NCI-H345 (cell line): ENCODE measurements around the gene SEPTIN3.
"Not testable (repeated sequence)": the region's sequence is repeated elsewhere in the genome, so short reads cannot be mapped to it uniquely, and the experiment has no call there.

Experiments used
- DNase-seq: peaks from one replicate; lab custom pipeline; 2025; lab: John Stamatoyannopoulos, UW

The SEPTIN3 gene

DNA sequence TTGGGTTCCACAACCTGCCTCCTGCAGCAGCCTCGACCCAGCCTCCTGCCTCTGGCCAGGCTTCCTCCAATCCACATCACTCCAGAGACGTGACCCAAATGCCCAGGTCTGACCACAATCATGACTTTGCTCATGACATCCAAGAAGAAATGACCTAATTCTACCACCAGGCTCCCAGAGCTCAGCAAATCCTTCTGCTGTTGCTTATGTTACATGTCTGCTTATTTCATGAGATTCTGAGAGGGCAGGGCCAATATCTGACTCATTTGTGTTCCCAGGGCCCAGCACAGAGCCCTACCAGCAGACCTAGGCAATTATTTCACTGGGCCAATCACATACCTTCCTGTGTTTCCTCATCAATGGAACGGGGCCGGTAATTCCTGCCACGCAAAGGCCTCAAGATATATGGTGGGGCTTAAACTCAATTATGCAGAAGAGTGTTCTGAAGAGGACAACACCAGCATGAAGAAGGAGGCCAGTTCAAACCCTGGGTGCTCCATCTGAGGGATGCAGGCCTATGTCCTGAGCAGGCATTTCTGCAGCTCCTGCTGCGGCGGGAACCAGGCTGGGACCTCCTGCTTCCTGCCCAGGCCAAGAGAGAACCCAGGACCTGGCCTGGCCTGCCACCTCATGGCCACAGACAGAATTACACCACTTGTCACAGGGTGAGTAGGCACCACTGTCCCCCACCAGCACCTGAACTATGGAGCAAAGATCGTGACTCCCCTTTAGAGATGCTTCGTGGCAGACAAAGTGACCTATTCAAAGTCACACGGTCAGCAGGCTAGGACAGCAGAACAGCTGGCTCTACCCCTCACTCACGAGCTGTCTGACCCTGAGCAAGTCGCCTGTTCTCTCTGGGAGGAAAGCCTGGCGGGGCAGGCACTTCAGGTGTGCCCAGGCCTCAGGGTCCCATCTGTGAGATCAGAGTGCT lies 28.1 kb upstream of the SEPTIN3 start:
- DNase-seq: peak; percentile 44

DNA sequence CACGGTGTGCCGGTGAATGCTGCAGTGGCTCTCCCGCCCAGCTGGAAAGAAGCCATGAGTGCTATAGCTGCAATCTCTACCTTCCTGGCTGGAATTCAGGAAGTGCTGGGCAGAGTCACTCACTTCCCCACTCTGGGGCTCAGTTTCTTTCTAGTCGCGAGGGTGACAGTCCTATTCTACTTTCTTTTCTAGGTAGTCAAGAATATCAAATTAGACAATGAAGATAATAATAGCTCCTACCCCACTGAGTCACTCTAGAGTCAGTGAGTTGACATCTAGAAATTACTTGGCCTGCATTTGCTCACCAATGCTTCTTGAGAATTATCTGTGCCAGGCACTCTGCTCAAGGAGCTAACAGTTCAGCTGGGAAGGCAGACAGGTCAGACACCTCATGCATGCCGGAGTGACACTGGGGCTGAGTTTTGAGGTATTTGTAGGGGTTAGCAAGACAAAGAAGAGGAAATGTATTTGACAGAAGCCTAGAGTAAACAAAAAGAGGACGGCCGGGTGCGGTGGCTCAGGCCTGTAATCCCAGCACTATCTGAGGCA lies 25.5 kb upstream of the SEPTIN3 start:
- DNase-seq: no peak

DNA sequence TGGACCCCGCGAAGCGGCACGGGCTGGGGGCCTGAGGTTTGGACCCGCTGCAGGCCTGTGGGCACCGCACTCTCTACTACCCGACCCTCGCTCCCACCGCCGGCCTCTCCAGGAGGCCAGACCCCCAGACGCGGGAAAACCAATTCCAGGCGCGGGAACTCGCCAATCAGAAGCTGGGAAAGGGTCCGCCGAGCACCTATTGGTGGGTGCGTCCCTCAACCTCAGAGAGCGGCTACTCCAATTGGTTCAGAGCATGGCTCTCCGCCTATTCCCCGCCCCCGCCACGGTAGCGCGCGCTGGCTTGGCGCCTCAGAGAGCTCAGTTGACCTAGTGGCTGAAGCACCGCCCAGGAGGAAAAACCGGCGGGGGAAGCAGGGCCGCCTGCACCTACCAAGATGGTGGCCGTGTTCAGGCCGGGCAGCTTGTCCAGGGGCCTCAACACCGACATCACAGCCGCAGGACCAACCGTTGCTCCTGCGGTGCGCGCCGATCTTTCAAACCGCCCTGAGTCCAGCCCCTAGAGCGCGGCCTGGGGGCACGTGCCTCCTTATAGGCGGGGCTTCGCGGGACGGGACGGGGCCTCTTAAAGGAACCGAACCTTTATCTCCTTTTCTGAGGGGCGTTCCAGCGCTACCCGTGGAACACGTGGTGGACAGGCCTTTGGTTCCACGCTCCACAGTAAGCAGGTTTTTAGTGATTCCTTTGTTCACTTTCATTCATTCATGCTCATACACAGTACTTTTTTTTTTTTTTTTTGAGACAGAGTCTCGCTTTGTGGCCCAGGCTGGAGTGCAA lies 22.4 kb upstream of the SEPTIN3 start, which contains the start of gene CENPM:
Gene CENPM (minus strand): TSS at position 524 of the 795 bp plus-strand sequence. CDS start 76 bp downstream, at position 448.
- DNase-seq: peak; percentile 94

DNA sequence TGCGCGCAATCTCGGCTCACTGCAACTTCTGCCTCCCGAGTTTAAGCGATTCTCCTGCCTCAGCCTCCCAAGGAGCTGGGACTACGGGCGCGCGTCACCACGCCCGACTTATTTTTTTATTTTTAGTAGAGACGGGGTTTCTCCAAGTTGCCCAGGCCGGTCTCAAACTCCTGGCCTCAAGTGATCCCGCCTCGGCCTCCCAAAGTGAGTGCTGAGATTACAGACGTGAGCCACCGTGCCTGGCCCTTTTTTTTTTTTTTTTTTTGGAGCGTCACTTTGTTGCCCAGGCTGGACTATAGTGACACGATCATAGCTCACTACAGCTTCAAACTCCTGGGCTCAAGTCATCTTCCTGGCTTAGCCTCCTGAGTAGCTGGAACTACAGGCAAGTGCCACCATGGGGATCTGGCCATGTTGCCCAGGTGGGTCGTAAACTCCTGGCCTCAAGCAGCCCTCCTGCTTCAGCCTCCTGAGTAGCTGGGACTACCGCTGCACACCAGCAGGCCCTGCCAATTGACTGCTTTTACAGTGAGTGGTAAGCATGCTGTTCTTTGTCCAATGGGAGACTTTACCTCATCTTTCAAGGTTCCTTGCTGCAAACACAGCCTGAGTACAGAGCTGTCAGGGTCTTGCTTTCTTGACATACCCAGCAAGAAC lies 21.7 kb upstream of the SEPTIN3 start:
- DNase-seq: no peak

DNA sequence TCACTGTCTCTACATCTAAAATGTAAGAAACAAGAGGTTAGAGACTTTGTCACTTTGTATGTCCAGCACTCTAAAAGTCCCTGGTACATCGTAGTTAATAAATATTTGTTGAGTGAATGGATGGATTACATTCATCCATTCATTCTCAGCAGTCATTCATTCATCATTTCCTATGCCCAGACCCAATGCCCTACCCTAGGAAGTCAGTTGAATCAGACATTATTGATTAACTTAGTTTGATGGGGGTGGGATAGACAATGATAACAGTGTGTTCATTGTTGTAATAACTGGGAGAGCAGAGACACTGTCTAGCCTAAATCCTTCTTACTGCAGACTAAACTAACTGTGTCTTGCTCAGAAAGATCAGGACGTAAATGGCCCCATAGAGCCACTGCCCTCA lies 21.1 kb upstream of the SEPTIN3 start:
- no peak for DNase-seq

DNA sequence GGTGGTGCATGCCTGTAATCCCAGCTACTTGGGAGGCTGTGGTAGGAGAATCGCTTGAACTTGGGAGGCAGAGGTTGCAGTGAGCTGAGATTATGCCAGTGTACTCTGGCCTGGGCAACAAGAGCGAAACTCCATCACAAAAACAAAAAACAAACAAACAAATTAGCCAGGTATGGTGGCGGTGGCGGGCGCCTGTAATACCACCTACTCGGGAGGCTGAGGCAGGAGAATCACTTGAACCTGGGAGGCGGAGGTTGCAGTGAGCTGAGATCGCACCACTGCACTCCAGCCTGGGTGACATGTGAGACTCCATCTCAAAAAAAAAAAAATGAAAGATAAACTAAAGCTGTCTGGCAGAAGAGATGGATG lies 20.3 kb upstream of the SEPTIN3 start:
- DNase-seq: not testable (repeated sequence)

DNA sequence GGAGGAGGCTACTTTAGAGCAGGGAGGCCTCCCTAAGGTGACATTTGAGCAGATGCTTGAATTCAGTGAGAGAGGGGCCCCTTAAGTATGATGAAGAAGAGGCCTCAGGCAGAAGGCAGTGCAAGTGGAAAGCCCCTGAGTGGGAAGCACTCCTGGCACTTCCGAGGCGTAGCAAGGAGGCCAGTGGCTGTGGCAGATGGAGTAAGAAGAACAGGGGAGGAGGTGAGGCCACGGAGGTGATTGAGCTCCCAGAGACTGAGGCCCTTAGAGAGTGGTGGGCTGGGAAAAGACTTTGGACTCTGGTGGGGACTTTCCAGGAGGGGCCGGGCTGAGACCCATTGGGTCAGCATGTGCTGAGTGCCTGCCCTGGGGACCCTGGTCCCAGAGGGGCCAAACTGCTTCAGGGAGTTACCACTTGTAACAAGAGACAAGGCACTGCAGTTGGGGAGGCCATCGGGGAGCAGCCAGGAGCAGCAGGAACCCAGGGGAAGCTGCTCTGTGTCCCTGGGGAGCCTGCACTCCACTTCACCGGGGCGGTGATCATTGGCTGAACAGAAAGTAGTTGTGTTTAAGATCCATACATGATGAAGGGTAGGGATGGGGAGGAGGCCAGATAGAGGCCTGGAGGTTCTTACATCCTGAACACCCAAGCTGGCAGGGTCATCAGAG lies 19.8 kb upstream of the SEPTIN3 start:
- peak; percentile 8 for DNase-seq

DNA sequence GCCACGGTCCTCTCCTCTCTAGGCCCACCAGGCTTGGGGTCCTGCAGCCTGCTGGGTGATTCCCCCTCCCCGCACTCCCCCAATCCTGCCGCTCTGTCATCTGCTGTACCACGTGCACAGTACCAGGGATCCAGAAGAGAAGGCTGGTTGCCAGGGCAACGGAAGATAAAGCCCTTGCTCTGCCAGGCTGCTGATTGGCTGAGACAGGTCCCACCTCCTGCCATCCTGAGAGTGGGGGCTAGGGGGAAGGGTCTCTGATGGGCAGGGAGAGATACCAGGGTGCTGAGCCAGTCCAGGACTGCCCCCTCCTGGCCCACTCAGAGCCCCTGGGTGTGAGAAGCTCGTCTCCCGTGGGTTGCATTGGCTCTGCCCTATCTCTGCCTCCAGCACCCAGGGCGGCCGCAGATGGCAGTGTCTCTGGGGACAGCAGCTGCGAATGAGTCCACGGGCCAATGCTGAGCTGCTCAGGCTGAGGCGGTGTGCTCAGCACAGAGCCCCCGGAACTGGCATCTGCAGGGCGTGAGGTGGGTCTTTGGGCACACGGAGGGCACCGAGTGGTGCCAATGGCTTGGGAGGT lies 17.3 kb upstream of the SEPTIN3 start, which contains the start of gene SMIM45:
Gene SMIM45 (plus strand): TSS at position 253 of the 577 bp plus-strand sequence.
- no peak for DNase-seq

DNA sequence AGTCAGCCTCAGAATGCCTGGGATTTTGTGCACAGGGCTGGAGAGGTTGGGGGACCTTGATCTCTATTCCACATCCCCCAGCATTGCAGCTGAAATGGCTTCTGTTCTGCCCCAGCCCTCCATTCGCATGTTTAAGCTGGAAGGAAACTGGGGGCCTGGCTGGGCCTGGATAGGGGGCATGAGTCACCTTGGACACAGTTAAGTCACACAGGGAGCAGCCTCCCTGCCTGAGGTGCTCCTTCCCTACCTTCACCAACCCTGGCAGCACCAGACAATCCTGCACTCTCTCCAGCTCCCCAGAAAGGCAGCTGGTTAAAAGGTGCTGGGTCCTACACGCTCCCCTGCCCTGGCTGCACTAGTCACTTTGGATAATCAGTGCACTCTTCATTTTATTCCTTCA lies 16.5 kb upstream of the SEPTIN3 start:
- no peak for DNase-seq

DNA sequence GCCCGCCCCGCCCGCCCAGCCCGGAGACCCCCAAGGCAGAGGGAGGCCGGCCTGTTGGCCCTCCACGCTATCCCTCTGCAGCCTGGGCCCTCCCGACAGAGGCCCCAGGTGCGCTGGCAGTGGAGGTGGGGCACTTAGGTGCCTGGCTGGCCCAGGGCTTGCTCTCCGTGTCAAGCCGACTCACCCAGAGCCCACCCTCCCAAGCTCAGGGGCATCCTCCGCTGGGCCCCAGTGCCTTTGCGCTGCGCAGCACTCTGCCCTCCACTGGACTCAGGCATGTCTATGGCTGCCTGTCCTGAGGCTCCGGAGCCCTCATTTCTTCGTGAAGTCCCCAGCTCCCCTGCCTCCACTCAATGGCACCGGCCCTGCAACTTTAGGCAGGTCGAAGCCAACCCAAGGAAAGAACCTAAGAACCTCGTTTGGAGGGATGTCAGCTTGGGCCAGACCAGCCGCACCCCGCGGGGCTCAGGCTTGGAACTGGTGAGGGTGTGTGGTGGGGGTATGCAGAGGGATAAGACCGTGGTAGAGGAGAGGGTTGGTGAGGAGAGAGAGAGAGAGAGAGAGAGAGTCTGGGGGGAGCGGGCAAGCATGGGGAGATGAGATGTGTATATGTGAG lies 11.2 kb upstream of the SEPTIN3 start:
- DNase-seq: no peak

DNA sequence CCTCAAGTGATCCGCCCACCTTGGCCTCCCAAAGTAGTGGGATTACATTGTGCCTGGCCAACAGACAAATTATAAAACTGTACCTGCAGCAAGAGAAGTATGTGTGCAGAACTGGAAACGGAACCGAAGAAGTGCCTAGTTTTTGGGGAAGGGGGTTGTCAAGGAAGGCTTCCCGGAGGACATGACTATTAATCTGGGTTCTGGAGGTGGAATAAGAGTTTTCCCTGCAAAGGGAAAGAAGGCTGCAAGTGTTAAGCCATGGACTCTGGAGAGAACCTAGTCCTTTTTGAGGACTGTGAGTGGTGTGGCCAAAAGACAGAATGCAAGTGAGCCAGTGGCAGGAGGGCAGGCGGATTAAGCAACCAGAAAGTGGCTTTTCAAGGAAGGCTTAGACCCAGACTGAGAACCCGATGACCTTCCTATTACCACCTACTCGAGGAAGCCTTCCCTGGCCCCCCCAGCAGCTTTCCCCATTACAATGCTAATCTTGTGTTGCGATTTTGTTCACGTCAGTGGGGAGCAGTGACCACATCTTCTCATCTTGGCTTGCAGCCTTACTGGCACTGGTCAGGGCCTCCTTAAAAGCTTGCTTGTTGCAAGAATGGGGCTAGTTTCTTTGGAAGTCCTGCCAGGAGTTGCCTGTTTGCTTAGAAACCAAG lies 5.7 kb upstream of the SEPTIN3 start:
- no peak for DNase-seq

DNA sequence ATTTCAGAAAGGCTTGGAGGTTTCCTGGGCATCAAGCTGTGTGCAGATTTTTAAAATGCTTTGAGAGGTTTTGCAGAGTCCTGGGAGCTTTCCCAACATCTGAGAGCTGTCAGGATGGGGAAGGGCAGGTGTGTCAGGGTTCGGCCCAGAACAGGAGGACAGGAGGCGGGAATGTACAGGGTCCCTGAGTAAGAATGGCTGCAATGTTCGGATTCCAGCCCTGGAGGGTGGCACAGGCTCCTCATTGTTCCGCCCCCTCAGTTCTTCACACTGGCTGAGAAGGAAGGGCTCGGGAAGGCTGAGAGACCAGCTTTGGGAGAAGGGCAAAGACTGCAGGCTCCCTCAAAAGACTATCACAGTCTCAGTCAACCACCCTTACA lies 5.1 kb upstream of the SEPTIN3 start:
- no peak for DNase-seq

DNA sequence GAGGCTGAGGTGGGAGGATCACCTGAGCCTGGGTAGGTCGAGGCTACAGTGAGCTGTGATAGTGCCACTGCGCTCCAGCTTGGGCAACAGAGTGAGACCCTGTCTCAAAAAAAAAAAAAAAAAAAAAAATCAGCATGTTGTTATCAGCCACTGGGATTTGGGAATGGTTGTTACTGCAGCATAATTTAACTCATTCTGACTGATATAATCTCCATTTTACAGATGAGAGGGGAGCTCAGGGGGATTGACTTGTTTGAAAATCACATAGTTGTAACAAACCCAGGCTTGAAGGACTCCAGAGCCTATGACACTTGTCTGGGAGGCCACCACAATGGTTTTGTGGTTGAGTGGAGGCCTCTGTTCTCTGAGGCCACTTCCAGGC lies 3.0 kb upstream of the SEPTIN3 start:
- no peak for DNase-seq

DNA sequence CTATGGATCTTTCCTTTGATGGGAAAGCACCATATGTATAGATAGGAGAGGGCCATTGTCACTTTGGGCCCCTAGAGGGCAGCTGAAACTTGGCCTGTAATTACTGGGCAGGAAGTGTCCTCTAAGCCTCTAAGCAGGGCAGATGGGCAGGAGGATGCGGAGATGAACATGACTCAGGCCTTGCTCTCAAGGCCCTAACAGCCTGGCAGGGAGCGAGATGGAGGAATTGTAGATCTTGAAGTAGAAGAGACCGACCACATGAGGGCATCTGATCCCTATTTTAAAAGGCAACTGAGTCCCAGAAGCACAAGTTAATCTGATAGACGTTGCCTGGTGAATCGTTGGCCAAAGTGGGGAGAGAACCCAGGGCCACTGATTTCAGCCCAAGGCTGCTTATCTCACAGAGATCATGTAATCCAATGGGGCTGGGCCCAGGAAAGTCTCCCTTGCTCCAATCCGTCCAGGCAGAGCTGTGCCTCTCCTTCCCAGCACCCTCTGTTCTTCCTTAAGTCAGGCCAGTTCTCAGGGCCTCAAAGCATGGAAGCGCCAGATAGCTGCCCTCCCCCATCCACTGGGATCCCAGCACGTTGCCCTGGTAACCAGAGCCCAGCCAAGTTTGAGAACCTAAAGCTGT lies 2.5 kb upstream of the SEPTIN3 start:
- peak; percentile 37 for DNase-seq

DNA sequence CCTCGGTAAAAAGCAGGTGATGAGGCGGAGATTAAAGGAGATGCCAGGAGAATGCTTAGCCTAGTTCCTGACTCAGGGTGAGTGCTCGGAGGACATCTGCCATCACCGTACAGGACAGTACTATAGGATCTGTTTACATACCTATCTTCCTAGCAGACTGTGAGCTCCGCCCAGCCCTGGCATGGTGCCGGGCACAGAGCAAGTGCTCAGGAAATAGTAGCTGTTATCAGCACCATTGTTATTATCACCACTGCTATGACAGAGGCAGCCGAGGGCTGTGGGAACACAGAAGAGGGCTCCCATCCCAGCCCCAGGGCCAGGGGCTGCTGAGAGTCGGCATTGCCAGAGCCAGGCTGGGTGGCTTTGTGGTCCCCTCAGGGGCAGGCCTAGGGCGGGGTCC lies 642 bp upstream of the SEPTIN3 start:
- DNase-seq: peak; percentile 83

DNA sequence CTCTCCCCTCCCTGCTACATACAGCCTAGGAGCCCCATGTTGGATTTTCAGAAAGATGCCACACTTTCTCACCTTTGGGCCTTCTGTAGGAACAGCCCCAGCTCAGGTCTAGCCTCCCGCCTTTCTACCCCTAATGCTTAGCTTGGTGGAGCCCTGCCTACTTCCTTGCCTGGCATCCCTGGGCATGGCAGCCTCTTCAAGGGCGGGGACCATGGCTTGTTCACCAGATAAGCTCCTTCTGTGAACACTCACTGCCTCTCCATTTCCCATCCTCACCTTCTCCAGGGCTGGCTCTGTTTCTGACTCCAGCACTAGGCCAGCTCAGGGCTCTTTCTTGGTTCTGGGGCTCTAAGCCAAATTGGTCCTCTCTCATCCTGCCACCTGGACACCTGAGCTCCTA lies 1.4 kb downstream of the SEPTIN3 start:
- DNase-seq: no peak

DNA sequence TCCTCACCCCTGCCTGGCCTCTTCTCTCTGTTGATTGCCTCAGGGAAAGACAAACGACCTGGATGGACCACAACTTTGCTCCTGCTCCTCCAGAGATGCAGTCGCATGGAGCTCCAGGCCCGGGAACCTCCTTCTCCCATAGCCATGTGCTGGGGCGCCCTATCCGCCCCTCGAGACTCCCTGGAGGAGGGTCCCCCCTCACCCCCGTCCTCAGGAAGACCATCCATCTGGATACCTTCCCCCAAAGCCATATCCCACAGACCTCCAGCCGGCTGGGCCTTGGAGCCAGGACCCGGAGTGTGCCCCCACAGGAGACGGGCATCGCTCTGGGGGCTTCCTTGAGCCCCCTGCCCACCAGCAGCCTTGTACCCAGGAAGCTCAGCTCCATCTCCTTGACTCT lies 2.2 kb downstream of the SEPTIN3 start:
- no peak for DNase-seq

DNA sequence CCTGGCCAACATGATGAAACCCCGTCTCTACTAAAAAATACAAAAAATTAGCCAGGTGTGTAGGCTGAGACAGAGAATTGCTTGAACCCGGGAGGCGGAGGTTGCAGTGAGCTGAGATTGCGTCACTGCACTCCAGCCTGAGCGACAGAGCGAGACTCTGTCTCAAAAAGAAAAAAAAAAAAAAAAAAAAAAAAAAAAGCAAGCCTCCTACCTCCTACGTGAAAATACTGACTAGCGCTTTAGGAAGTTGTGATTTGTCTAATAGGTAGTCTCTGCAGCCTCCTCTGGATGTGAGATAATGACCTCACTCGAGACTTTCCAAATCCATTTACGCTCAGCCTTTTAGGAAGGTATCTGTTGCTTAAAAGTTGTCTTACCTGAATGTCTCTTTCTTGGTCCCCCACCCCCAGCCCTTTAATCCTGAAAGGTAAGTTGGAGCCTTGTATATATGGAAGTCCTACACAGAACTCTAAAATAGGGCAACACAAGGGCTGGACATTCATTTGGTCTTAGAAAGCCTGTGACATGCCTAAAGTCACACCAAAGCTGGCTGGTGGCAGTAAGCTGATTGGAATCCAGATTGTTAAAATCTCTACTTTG lies 5.5 kb downstream of the SEPTIN3 start:
- DNase-seq: no peak

DNA sequence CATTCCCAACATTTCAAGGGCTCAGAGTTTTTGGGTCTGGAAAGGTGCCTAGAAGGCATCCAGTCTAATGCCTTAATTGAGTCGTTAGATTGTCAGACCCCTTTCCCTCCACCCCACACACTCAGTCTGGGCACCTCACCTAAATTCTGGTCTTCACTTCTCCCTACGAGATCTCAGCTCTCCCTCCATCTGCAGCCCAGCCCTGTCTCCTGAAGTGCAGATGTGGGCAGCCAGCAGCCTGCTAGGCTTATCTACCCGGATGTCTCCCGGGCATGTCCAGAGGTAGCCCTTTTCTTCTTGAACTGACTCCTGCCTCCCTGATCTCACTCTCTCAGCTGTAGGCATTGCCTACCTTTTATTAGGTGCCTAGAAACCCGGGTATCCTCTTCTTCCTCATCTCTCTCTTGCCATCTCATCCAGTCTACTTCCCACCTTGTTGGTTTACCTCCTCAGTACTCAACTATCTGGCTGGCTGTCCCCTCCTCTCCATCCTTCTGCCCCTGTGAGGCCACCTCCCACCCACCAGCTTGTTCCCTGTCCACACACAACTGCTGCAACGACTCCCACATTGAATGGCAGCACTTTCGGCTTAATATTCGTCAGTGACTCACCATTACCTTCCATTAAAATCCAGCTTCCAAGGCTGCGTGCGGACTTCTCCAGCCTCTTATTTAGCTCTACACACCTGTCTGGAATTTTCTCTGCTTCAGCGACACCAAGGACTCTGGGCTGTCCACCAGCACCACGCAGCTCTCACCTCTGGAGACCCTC lies 6.2 kb downstream of the SEPTIN3 start:
- no peak for DNase-seq
